SK-N-MC (cell line): ENCODE results near the gene GMPPA.

ENCODE experiments used
- EZH2 ChIP-seq: fragments of 200-600 bp; sonication (generic); IDR thresholded peaks from one replicate; pipeline ENCODE4 v1.6.1; 2017; ENCODE audit warnings: antibody characterized with exemption
- POLR2AphosphoS5 ChIP-seq: IDR thresholded peaks from 2 replicates; pipeline ENCODE4 v1.6.1; 2012; ENCODE audit warnings: mild to moderate bottlenecking, low read depth, low read length, borderline replicate concordance

- TF ChIP-seq EZH2: no peak
- no peak for TF ChIP-seq POLR2AphosphoS5
Measured at GRCh38 chr2:219539926-219540678, 41.4 kb downstream of the GMPPA start.
